Measurements from ENCODE around the gene FMN1. TPM values are rescaled to one million over a fixed set of nuclear protein-coding genes. Genes with fewer than 3 reads are reported as not detected.

FMN1 gene
- total RNA-seq, 2 donors from 2014 or later = 13.7 to 17.1 TPM

DNA sequence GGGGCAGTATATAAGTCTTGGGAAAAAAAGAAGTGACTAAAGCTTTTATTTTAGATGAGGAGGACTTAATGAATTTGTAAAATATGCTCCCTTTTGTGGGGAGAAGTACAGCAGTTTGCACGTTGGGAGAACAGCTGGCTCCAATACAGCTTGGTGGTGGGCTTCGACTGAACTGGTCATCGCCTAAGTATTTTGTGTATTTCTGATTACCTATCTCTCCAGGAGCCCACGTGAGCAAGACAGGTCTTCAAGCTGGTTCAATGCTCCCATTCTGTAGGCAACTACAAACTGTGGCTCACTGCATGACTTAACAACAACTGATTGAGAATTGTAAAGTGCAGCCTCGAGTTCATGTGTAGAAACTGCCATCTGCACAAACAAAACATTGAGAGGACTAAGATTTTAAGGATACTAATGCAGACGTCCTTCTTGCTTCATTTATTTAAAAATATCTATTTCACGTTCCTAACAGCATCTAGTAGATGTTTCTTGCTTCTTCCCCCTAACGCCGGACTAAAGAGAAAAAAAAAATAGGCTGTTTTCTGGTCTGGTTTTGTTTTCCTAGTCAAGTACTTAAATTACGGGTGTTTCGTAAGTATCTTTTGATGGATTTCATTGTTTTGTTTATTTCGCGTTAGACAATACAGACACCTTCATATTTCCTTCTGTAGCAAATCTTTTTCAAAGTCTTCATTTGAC, 478.1 kb downstream of the FMN1 start:
- Histone ChIP-seq H3K27me3 (peaks cover 0 to 15% of the 10 kb centered on the region in 2 donors), H3K27ac (no peak overlapping the region), H3K36me3 (replicated peaks in 1 of 2; ENCODE audit: insufficient read depth in 1 of 2, low read depth in 2 of 2) (no peaks in the 10 kb centered on the region), H3K4me3 (no peak overlapping the region), H3K4me1 (peaks cover 27% of the 10 kb centered on the region), H3K9me3 (no peaks in the 10 kb centered on the region)
- ATAC-seq = no peak
- TF ChIP-seq POLR2A (IDR thresholded peaks at IDR 0.05) = no peak
- TF ChIP-seq CTCF (IDR thresholded peaks at IDR 0.05) = no peak
- WGBS, 2 donors = 28 to 35% methylated on average over 13 of the region's 13 CpGs
- intact Hi-C loops (cut with DNase I) = no loop called here
- no peak for DNase-seq

Small RNA genes within 50 kb of the gene (small RNA-seq; reads per million reads assigned to genes)
- gene RF00591 = not detected

Other genes with a start within 250 kb of the FMN1 start
- under 1 TPM; 0.26 to 0.66 TPM for gene RYR3, start 116.3 kb upstream of the FMN1 start, total RNA-seq

Measured in body of pancreas (tissue), 4 donors.